HEK293 (cell line): ENCODE results near the gene GPR3.

ENCODE experiments used
- ATF2 ChIP-seq: fragments of 450-650 bp; formaldehyde crosslinking; IDR thresholded peaks from 2 replicates; pipeline ENCODE4 v1.5.1; 2016; ENCODE audit warnings: missing biosample characterization, missing genetic modification characterization, low read depth
- GLI4 ChIP-seq: fragments of 450-650 bp; formaldehyde crosslinking; IDR thresholded peaks from 2 replicates; pipeline ENCODE4 v1.5.1; 2016; ENCODE audit warnings: missing biosample characterization, missing genetic modification characterization
- IKZF3 ChIP-seq: fragments of 450-650 bp; IDR thresholded peaks from 2 replicates; pipeline ENCODE4 v1.5.0; 2018; ENCODE audit warnings: missing biosample characterization, mild to moderate bottlenecking, missing genetic modification characterization, moderate library complexity
- KLF10 ChIP-seq: fragments of 450-650 bp; IDR thresholded peaks from 2 replicates; pipeline ENCODE4 v1.5.1; 2018; ENCODE audit warnings: missing biosample characterization, mild to moderate bottlenecking, missing genetic modification characterization
- MZF1 ChIP-seq: fragments of 450-650 bp; formaldehyde crosslinking; IDR thresholded peaks from 2 replicates; pipeline ENCODE4 v1.5.1; 2017; ENCODE audit warnings: missing biosample characterization, missing genetic modification characterization, borderline replicate concordance
- PRDM10 ChIP-seq: fragments of 450-650 bp; formaldehyde crosslinking; IDR thresholded peaks from 2 replicates; pipeline ENCODE4 v1.5.1; 2016; ENCODE audit warnings: missing biosample characterization, missing genetic modification characterization
- SETDB1 ChIP-seq: IDR thresholded peaks from one replicate; pipeline ENCODE4 v1.6.1; 2017; ENCODE audit warnings: mild to moderate bottlenecking, low read length, moderate library complexity, mixed read lengths; ENCODE audit not compliant: insufficient read length
- ZBTB7A ChIP-seq: fragments of 450-650 bp; formaldehyde crosslinking; IDR thresholded peaks from 2 replicates; pipeline ENCODE4 v1.5.1; 2016; ENCODE audit warnings: low read depth, missing biosample characterization, missing genetic modification characterization
- ZEB2 ChIP-seq: fragments of 450-650 bp; formaldehyde crosslinking; IDR thresholded peaks from 2 replicates; pipeline ENCODE4 v1.5.1; 2016; ENCODE audit warnings: missing biosample characterization, missing genetic modification characterization
- ZFHX2 ChIP-seq: fragments of 450-650 bp; formaldehyde crosslinking; conservative IDR thresholded peaks from 2 replicates; pipeline ENCODE4 v1.5.1; 2016; ENCODE audit warnings: missing biosample characterization, missing genetic modification characterization
- ZNF2 ChIP-seq: fragments of 450-650 bp; formaldehyde crosslinking; IDR thresholded peaks from 2 replicates; pipeline ENCODE4 v1.5.1; 2016; ENCODE audit warnings: missing biosample characterization, missing genetic modification characterization
- ZNF211 ChIP-seq: fragments of 450-650 bp; formaldehyde crosslinking; IDR thresholded peaks from 2 replicates; pipeline ENCODE4 v1.5.1; 2016; ENCODE audit warnings: low read depth, missing biosample characterization, missing genetic modification characterization
- ZNF214 ChIP-seq: fragments of 450-650 bp; formaldehyde crosslinking; IDR thresholded peaks from 2 replicates; pipeline ENCODE4 v1.5.1; 2017; ENCODE audit warnings: missing biosample characterization, mild to moderate bottlenecking, missing genetic modification characterization, borderline replicate concordance
- ZNF24 ChIP-seq: fragments of 450-650 bp; formaldehyde crosslinking; IDR thresholded peaks from 2 replicates; pipeline ENCODE4 v1.5.1; 2016; ENCODE audit warnings: missing biosample characterization, missing genetic modification characterization
- ZNF324 ChIP-seq: fragments of 450-650 bp; formaldehyde crosslinking; IDR thresholded peaks from 2 replicates; pipeline ENCODE4 v1.5.1; 2016; ENCODE audit warnings: missing biosample characterization, missing genetic modification characterization
- ZNF391 ChIP-seq: fragments of 450-650 bp; formaldehyde crosslinking; IDR thresholded peaks from 2 replicates; pipeline ENCODE4 v1.5.1; 2016; ENCODE audit warnings: low read depth, missing biosample characterization, missing genetic modification characterization, borderline replicate concordance
- ZNF398 ChIP-seq: fragments of 450-650 bp; formaldehyde crosslinking; IDR thresholded peaks from 2 replicates; pipeline ENCODE4 v1.5.1; 2017; ENCODE audit warnings: missing biosample characterization, missing genetic modification characterization
- ZNF449 ChIP-seq: fragments of 450-650 bp; formaldehyde crosslinking; IDR thresholded peaks from 2 replicates; pipeline ENCODE4 v1.5.1; 2017; ENCODE audit warnings: missing biosample characterization, mild to moderate bottlenecking, missing genetic modification characterization, moderate library complexity
- ZNF549 ChIP-seq: fragments of 450-650 bp; IDR thresholded peaks from 2 replicates; pipeline ENCODE4 v1.5.1; 2018; ENCODE audit warnings: missing biosample characterization, missing genetic modification characterization, mild to moderate bottlenecking, inconsistent platforms, moderate library complexity
- ZNF561 ChIP-seq: fragments of 450-650 bp; IDR thresholded peaks from 2 replicates; pipeline ENCODE4 v1.5.1; 2018; ENCODE audit warnings: missing biosample characterization, missing genetic modification characterization, borderline replicate concordance
- ZNF600 ChIP-seq: fragments of 450-650 bp; formaldehyde crosslinking; IDR thresholded peaks from 2 replicates; pipeline ENCODE4 v1.5.1; 2016; ENCODE audit warnings: missing biosample characterization, missing genetic modification characterization
- ZNF621 ChIP-seq: fragments of 450-650 bp; formaldehyde crosslinking; IDR thresholded peaks from 2 replicates; pipeline ENCODE4 v1.5.1; 2017; ENCODE audit warnings: missing biosample characterization, missing genetic modification characterization
- ZNF654 ChIP-seq: fragments of 450-650 bp; formaldehyde crosslinking; IDR thresholded peaks from 2 replicates; pipeline ENCODE4 v1.5.1; 2016; ENCODE audit warnings: low read depth, missing biosample characterization, missing genetic modification characterization
- ZNF692 ChIP-seq: fragments of 450-650 bp; formaldehyde crosslinking; IDR thresholded peaks from 2 replicates; pipeline ENCODE4 v1.5.1; 2016; ENCODE audit warnings: missing biosample characterization, missing genetic modification characterization
- ZNF704 ChIP-seq: fragments of 450-650 bp; formaldehyde crosslinking; IDR thresholded peaks from 2 replicates; pipeline ENCODE4 v1.5.1; 2016; ENCODE audit warnings: missing biosample characterization, missing genetic modification characterization
- ZNF776 ChIP-seq: fragments of 450-650 bp; formaldehyde crosslinking; IDR thresholded peaks from 2 replicates; pipeline ENCODE4 v1.5.0; 2017; ENCODE audit warnings: missing biosample characterization, missing genetic modification characterization, borderline replicate concordance

The GPR3 gene

GRCh38 chr1:27366411-27367159 is 25.8 kb upstream of the GPR3 start, which contains the start of gene MAP3K6 (continued):
- peak; percentile 68 for TF ChIP-seq ZNF449 (tag by site-specific recombination)
- TF ChIP-seq ZNF704 (tag by site-specific recombination) = no peak
- 0 out of 2 replicates have a peak, but pooled peaks have one; percentile 17 for TF ChIP-seq ZNF391 (tag by site-specific recombination)
- TF ChIP-seq ZNF214 (tag by site-specific recombination) = no peak
- no peak for TF ChIP-seq GLI4 (tag by site-specific recombination)
- no peak; the same call in 1 of the 2 replicates for TF ChIP-seq ZNF561 (tag by site-specific recombination)
- no peak for TF ChIP-seq SETDB1
- no peak for TF ChIP-seq ZNF398 (tag by site-specific recombination)
- peak; percentile 98 for TF ChIP-seq ZNF600 (tag by site-specific recombination)
- TF ChIP-seq ZNF549 = no peak
- TF ChIP-seq ZNF211 (tag by site-specific recombination) = no peak
- peak; percentile 59 for TF ChIP-seq PRDM10 (tag by site-specific recombination)
- no peak for TF ChIP-seq ZBTB7A (tag by site-specific recombination)
- no peak for TF ChIP-seq ZNF621 (tag by site-specific recombination)
- TF ChIP-seq MZF1 (tag by site-specific recombination) = no peak
- TF ChIP-seq ZNF324 (tag by site-specific recombination) = 0 out of 2 replicates have a peak, but pooled peaks have one; percentile 29
- TF ChIP-seq ZEB2 (tag by site-specific recombination) = peak; percentile 82
- no peak for TF ChIP-seq ATF2 (tag by site-specific recombination)
- TF ChIP-seq ZFHX2 = peak; percentile 37; the same call in 1 of the 2 replicates
- 0 out of 2 replicates have a peak, but pooled peaks have one; percentile 38 for TF ChIP-seq ZNF2 (tag by site-specific recombination)
- TF ChIP-seq ZNF692 (tag by site-specific recombination) = peak; percentile 44; the same call in 1 of the 2 replicates
- peak; percentile 61 for TF ChIP-seq ZNF24 (tag by site-specific recombination)
- TF ChIP-seq IKZF3 = peak; percentile 98
- no peak for TF ChIP-seq ZNF654 (tag by site-specific recombination)
- TF ChIP-seq KLF10 (tag by site-specific recombination) = peak; percentile 38; the same call in 1 of the 2 replicates
- no peak for TF ChIP-seq ZNF776 (tag by site-specific recombination)
